Measurements from ENCODE around the gene COL4A2.

COL4A2 gene

GRCh38 chr13:110271313-110271712 is 35.8 kb upstream of the COL4A2 start:
- no peak for DNase-seq (ENCODE audit: low read depth)
- H3K4me3 ChIP-seq (ENCODE audit: control insufficient read depth, low read depth, low read length): no peak overlapping the region
- TF ChIP-seq CTCF (conservative IDR thresholded peaks at IDR 0.05; ENCODE audit: control insufficient read depth, insufficient read depth, low read depth, low read length): no peak

- no peak for DNase-seq (ENCODE audit: low read depth)
- TF ChIP-seq CTCF (conservative IDR thresholded peaks at IDR 0.05; ENCODE audit: control insufficient read depth, insufficient read depth, low read depth, low read length): no peak
- no peak overlapping the region for H3K4me3 ChIP-seq (ENCODE audit: control insufficient read depth, low read depth, low read length)
Measured at GRCh38 chr13:110272227-110272626, 34.9 kb upstream of the COL4A2 start.

GRCh38 chr13:110272651-110273050 is 34.4 kb upstream of the COL4A2 start:
- DNase-seq (ENCODE audit: low read depth): no peak
- H3K4me3 ChIP-seq (ENCODE audit: control insufficient read depth, low read depth, low read length): no peak overlapping the region

GRCh38 chr13:110273254-110273653 is 33.8 kb upstream of the COL4A2 start:
- H3K4me3 ChIP-seq (ENCODE audit: control insufficient read depth, low read depth, low read length): no peak overlapping the region
- no peak for TF ChIP-seq CTCF (conservative IDR thresholded peaks at IDR 0.05; ENCODE audit: control insufficient read depth, insufficient read depth, low read depth, low read length)
- DNase-seq (ENCODE audit: low read depth): no peak

More at GRCh38 chr13:110272651-110273050, 34.4 kb upstream of the COL4A2 start:
- TF ChIP-seq CTCF (conservative IDR thresholded peaks at IDR 0.05; ENCODE audit: control insufficient read depth, insufficient read depth, low read depth, low read length): no peak

GRCh38 chr13:110274687-110275086 is 32.4 kb upstream of the COL4A2 start:
- peak; percentile 23 for TF ChIP-seq CTCF (conservative IDR thresholded peaks at IDR 0.05; ENCODE audit: control insufficient read depth, insufficient read depth, low read depth, low read length)
- H3K4me3 ChIP-seq (ENCODE audit: control insufficient read depth, low read depth, low read length): no peak overlapping the region
- DNase-seq (ENCODE audit: low read depth): no peak

GRCh38 chr13:110275931-110276552 is 31.0 kb upstream of the COL4A2 start:
- no peak for TF ChIP-seq CTCF (conservative IDR thresholded peaks at IDR 0.05; ENCODE audit: control insufficient read depth, insufficient read depth, low read depth, low read length)
- peak; percentile 78 for DNase-seq (ENCODE audit: low read depth)
- no peak overlapping the region for H3K4me3 ChIP-seq (ENCODE audit: control insufficient read depth, low read depth, low read length)

- H3K4me3 ChIP-seq (ENCODE audit: control insufficient read depth, low read depth, low read length): no peak overlapping the region
- TF ChIP-seq CTCF (conservative IDR thresholded peaks at IDR 0.05; ENCODE audit: control insufficient read depth, insufficient read depth, low read depth, low read length): no peak
- no peak for DNase-seq (ENCODE audit: low read depth)
Measured at GRCh38 chr13:110276553-110276950, 30.5 kb upstream of the COL4A2 start.
